HG03432 (cell line): ENCODE data around the gene CEP295NL.
"Not testable (repeated sequence)": the region's sequence is repeated elsewhere in the genome, so short reads cannot be mapped to it uniquely, and the experiment has no call there.

Experiments
- ATAC-seq: cut with Tn5 transposase; IDR thresholded peaks from one replicate; pipeline ENCODE4 v1.9.1; 2021; ENCODE audit warnings: mild to moderate bottlenecking, moderate library complexity; ENCODE audit not compliant: unreplicated experiment

The CEP295NL gene

DNA sequence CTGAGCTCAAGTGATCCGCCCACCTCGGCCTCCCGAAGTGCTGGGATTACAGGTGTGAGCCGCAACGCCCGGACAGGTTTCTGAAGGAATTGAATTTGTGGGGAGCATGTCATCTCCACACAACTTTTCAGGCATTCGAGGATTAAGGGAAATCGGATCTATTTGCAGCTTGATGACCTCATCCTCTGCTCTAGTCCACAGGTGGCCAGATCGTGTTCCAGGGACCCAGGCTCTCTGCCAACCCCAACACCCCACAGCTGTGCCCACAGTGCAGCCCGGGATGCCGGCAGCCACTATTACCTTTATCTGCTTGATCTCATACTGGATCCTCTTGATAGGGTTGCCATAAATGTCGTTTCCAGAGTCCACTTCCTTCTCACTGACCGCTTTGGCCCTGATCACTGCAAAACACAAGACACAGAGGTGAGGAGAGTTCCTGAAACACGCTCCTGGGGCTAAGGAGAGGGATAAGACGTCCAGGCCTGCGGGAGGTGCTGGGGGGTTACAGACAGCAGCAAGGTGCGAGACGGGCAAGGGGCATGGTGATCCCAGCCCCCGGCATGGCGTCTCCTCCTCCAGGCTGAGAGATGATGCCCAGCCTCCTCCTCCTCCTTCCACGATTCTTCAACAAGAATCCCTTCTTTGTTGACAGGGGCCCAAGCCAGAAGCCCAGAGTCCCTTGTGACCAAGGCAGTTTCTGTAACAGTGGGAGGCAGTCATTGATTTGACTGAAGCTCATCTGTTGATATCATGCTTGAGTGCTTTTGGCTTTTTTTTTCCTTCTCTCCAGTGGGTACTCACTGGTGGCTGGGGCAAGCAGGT is 29.3 kb downstream of the CEP295NL start:
- no peak for ATAC-seq

GRCh38 chr17:78872486-78872885 is 30.5 kb downstream of the CEP295NL start:
- ATAC-seq, result no peak

DNA sequence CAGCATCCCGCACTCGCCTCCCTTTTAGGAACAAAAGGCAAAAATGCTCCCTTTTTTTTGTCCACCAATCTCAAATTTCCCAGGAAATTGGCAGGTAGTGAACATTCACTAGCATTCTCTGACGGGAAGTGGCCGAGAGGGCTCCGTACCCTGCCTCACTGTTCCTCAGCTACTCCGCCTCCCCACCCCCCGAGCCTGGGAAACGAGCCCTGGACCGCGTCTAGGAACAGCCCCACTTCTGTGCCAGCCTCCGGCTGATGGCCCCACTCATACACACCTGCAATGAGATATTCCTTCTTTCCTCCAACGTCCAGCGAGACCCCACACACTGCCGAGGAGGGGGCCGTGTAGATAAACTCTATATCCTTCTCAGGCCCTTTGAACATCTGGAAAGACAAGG is 32.4 kb downstream of the CEP295NL start:
- no peak for ATAC-seq

DNA sequence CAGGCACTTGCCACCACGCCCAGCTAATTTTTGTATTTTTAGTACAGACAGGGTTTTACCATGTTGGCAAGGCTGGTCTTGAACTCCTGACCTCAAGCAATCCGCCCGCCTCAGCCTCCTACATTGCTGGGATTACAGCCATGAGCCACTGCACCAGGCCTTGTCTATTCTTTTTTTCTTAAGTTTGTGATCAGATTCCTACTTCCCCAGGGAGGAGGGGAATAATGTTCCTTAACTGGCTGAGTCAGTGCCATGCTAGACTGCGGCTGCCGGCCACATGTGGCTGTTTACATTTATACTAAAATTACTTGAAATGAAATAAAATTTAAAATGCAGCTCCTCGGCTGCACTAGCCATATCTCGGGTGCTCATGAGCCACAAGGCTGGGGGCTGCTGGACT is 34.6 kb downstream of the CEP295NL start:
- no peak for ATAC-seq

DNA sequence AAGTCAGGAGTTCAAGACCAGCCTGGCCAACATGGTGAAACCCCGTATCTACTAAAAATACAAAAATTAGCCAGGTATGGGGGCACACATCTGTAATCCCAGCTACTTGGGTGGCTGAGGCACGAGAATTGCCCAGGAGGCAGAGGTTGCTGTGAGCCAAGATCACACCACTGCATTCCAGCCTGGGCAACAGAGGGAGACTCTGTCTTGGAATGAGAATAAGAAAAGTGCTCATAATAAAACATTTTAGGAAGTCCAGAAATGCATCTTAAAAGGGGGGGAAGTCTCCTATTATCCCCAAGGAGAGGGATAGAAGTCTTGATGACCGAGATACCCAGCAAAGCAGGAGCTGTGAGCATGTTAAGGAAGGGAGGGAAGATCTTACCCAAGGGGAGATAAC is 36.0 kb downstream of the CEP295NL start:
- ATAC-seq, result not testable (repeated sequence)

GRCh38 chr17:78865682-78866390 is 37.2 kb downstream of the CEP295NL start:
- ATAC-seq, result no peak

DNA sequence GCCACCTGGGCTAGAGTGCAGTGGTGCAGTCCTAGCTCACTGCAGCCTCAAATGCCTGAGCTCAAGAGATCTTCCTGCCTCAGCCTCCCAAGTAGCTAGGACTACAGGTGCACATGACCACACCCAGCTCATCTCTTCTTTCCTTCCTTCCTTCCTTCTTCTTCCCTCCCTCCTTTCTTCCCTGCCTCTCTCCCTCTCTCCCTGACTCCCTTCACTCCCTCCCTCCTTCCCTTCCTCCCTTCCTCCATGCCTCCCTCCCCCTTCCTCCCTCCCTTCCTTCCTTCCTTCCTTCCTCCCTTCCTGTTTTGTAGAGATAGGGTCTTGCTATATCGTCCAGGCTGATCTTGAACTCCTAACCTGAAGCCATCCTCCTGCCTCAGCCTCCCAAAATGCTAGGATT is 38.9 kb downstream of the CEP295NL start:
- no peak for ATAC-seq

DNA sequence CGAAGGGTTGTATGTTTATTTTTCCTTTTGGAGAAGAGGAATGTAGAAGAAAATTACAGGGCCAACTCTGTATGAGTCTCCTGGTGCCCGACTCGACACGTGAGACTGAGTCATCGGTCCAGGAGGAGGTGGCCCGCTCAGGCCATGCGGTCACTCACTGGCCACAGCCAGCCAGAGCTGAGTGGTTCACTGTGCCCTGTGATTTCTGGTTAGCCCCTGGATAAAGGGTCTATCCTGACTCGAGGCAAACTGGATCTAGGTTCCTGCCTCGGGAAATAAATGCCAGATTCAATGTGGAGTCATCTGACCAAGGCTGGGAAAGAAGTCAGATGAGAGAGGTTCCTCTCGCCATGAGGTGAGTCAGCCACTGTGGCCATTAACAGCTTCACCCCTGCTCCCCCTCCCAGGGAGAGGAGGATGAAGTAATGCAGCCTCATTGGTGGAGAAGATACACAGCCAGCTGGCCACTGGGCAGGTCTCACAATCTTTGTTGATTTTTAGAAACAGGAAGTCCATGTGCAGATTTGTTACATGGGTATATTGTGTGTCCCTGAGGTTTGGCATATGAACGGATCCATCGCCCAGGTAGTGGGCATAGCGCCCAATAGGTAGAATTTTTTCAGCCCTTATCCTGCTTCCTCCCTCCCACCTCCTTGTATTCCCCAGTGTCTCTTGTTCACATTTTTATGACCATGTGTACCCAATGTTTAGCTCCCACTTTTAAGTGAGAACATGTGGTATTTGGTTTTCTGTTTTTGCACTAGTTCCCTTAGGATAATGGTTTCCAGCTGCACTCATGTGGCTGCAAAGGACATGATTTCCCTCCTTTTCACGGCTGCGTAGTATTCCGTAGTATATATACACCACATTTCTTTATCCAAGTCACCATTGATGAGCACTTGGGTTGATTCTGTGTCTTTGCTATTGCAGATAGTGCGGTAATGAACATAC is 40.7 kb downstream of the CEP295NL start:
- no peak for ATAC-seq

DNA sequence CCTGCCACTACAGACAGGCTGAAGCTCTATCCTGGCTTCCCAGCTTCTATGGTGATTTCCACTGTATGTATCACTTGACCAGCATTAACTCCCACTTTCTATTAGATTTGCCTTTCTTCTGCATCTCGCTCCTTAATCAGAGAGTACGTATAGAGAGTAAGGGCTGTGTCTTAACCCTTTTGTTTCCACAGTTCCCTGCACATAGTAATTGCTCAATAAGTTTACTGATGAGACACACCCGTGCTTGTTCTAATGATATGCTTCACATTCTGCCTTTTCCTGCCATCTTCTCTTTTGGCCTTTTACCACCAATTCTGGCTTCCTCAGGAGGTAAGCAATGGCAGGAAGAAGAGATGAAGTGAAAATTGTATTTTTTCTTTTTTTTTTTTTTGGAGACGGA is 41.8 kb downstream of the CEP295NL start:
- no peak for ATAC-seq

GRCh38 chr17:78859051-78859450 is 44.0 kb downstream of the CEP295NL start:
- ATAC-seq, result no peak

DNA sequence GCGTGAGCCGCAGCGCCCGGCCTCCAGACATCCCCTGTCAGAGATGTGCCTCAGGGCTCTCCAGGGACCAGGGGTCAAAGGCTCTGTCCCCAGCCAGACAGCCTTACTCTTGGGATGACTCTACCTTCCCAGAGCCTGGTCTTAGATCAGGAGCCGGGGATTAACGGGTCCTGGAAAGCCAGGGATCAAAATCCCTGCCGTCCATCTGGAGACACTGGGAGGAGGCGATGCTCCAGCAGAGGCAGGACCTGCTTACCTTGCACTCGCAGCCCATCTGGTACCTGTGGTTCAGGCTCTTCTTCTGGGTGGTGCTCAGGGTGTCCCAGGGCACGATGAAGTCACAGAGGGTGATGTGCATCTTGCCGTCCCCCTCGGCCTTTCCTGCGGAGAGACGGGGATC is 45.7 kb downstream of the CEP295NL start:
- ATAC-seq, result no peak

GRCh38 chr17:78855561-78856165 is 47.3 kb downstream of the CEP295NL start:
- ATAC-seq, result no peak

- no peak for ATAC-seq
These were observed 48.5 kb downstream of the CEP295NL start for GRCh38 chr17:78854508-78854907.

DNA sequence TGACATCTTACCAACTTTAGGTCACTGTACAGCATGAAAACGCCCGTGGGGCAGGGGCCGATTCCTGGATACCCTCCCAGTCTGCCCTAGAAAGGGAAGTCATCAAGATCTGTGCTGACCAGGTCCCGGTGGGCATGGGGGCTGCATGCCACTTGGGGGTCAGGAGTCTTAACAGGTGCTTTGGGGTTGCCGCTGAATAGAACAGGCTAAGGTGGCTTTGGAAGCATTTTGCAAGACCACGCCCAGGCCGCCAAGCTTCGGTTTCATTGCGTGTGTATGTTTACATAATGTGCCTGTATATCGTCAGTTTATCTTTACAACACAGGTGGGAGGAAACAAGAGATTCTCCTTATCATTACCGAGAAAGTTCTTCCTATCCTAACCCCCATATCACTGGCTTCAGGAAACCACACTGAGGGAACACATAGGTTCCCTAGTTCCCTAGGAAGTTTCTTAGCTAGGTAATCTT is 49.0 kb downstream of the CEP295NL start:
- ATAC-seq, result no peak

DNA sequence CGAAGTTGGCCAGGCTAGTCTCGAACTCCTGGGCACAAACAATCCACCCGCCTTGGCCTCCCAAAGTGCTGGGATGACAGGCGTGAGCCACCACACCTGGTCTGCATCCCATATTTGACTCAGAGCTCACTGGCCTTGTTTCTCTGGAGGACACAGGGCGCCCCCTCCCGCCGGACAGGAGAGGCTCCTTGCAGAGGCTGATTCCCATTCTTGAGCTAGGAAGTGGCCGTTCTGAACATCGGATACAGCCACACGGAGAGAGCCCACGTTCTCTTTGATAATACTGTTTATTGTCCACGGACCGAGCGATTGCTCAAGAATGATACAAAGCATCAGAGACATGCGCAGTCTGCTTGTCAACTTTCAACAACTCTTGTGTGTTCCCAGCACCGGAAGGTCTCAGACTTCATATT is 50.3 kb downstream of the CEP295NL start:
- no peak for ATAC-seq

GRCh38 chr17:78849026-78849425 is 54.0 kb downstream of the CEP295NL start:
- no peak for ATAC-seq

DNA sequence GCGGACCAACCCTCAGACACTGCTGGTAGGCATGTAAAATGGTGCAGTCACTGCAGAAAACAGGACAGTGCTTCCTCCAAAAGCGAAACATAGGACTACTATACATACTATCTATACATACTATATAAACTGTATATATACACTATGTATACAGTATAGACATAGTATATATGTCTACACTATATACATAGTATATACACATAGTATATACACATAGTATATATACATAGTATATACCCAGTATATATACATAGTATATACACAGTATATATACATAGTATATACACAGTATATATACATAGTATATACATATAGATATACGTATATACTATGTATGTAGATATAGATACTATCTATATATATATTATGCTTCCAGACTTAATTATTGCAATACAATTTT is 55.9 kb downstream of the CEP295NL start:
- no peak for ATAC-seq

- no peak for ATAC-seq
These were observed 58.5 kb downstream of the CEP295NL start for GRCh38 chr17:78844301-78845005.

- ATAC-seq, result no peak
These were observed 60.0 kb downstream of the CEP295NL start for GRCh38 chr17:78842881-78843565.
